K562 (cell line): ENCODE data around the gene CAMK2G. TPM values are rescaled to one million over a fixed set of nuclear protein-coding genes. Genes with fewer than 3 reads are reported as not detected.
A peak's percentile ranks its signal among the peaks of the same experiment; 100 is the strongest.

Experiments
- ADNP ChIP-seq: fragments of 200-800 bp; sonication (Bioruptor generic); IDR thresholded peaks from 2 replicates; pipeline ENCODE4 v1.6.1; 2016; ENCODE audit warnings: missing genetic modification characterization, missing compliant biosample characterization
- ARID1B ChIP-seq: fragments of 450-650 bp; IDR thresholded peaks from 2 replicates; pipeline ENCODE4 v1.6.1; 2016; ENCODE audit warnings: antibody characterized with exemption, mild to moderate bottlenecking, inconsistent platforms
- ATF3 ChIP-seq, 2 experiments: fragments of 450-650 bp in 1 of 2; sonication (generic) in 1 of 2; formaldehyde crosslinking in 1 of 2; IDR thresholded peaks in 1 of 2; conservative IDR thresholded peaks in 1 of 2; 2 replicates each; pipeline versions ENCODE4 v1.6.1 to v1.8.1; 2016 to 2023; ENCODE audit warnings: mild to moderate bottlenecking in 2 of 2, moderate library complexity in 2 of 2, inconsistent platforms in 1 of 2, missing genetic modification reagents in 1 of 2
- CBFA2T2 ChIP-seq: fragments of 450-650 bp; conservative IDR thresholded peaks from 2 replicates; pipeline ENCODE4 v1.6.1; 2017; ENCODE audit warnings: mild to moderate bottlenecking
- CHCHD3 ChIP-seq: fragments of 250-450 bp; sonication (Bioruptor Pico); IDR thresholded peaks from 2 replicates; pipeline ENCODE4 v2.1.2; 2022; ENCODE audit warnings: mild to moderate bottlenecking
- DMBX1 ChIP-seq: fragments of 250-450 bp; sonication (Bioruptor Pico); IDR thresholded peaks from 2 replicates; pipeline ENCODE4 v1.8.0; 2022; ENCODE audit warnings: inconsistent platforms, mild to moderate bottlenecking, moderate library complexity, borderline replicate concordance
- DPF2 ChIP-seq: fragments of 450-650 bp; IDR thresholded peaks from 2 replicates; pipeline ENCODE4 v1.6.1; 2016
- ETV5 ChIP-seq: sonication (generic); formaldehyde crosslinking; IDR thresholded peaks from 2 replicates; pipeline ENCODE4 v1.4.0; 2020; ENCODE audit warnings: low read depth, mild to moderate bottlenecking, missing genetic modification reagents
- FOSL1 ChIP-seq: fragments of 200-800 bp; sonication (Bioruptor generic); conservative IDR thresholded peaks from 2 replicates; pipeline ENCODE4 v1.6.1; 2016; ENCODE audit warnings: missing genetic modification characterization, missing compliant biosample characterization
- HMBOX1 ChIP-seq: sonication (generic); IDR thresholded peaks from 2 replicates; pipeline ENCODE4 v1.6.1; 2016
- JUN ChIP-seq, 2 experiments: sonication (generic) in 1 of 2; formaldehyde crosslinking in 1 of 2; IDR thresholded peaks; 2 replicates each; pipeline versions ENCODE4 v1.6.1 to v1.8.0; 2012 to 2022; ENCODE audit warnings: borderline replicate concordance in 2 of 2, mild to moderate bottlenecking in 2 of 2, improper control_type of control experiment in 1 of 2, low read depth in 1 of 2, low read length in 1 of 2, missing genetic modification reagents in 1 of 2
- KAT7 ChIP-seq: sonication (generic); formaldehyde crosslinking; IDR thresholded peaks from 2 replicates; pipeline ENCODE4 v1.8.0; 2022; ENCODE audit warnings: missing genetic modification reagents, mild to moderate bottlenecking, borderline replicate concordance
- NR2C1 ChIP-seq, 2 experiments: fragments of 450-650 bp; IDR thresholded peaks; 2 replicates each; pipeline ENCODE4 v1.6.1; 2017; ENCODE audit warnings: mild to moderate bottlenecking in 2 of 2, antibody characterized with exemption in 1 of 2, inconsistent platforms in 1 of 2, missing compliant biosample characterization in 1 of 2, missing genetic modification characterization in 1 of 2
- NR2F6 ChIP-seq: fragments of 450-650 bp; formaldehyde crosslinking; IDR thresholded peaks from 2 replicates; pipeline ENCODE4 v1.4.0; 2020; ENCODE audit warnings: mild to moderate bottlenecking
- RBM15 ChIP-seq: fragments of 200-400 bp; formaldehyde crosslinking; IDR thresholded peaks from 2 replicates; pipeline ENCODE4 v1.6.1; 2018; ENCODE audit warnings: mild to moderate bottlenecking, low read length, moderate library complexity; ENCODE audit not compliant: insufficient read depth
- SOX6 ChIP-seq: fragments of 450-650 bp; IDR thresholded peaks from 2 replicates; pipeline ENCODE4 v1.6.1; 2014; ENCODE audit warnings: mild to moderate bottlenecking
- UBTF ChIP-seq, 2 experiments: IDR thresholded peaks; 2 replicates each; pipeline ENCODE4 v1.6.1; 2012; ENCODE audit warnings: improper control_type of control experiment in 2 of 2, low read depth in 2 of 2, low read length in 2 of 2, borderline replicate concordance in 1 of 2
- ZNF146 ChIP-seq: IDR thresholded peaks from one replicate; pipeline ENCODE4 v1.6.1; 2018; ENCODE audit warnings: missing compliant biosample characterization; ENCODE audit not compliant: unreplicated experiment
- ZNF780A ChIP-seq: fragments of 250-450 bp; sonication (Bioruptor Pico); IDR thresholded peaks from 2 replicates; pipeline ENCODE4 v1.5.0; 2021; ENCODE audit warnings: mild to moderate bottlenecking
- polyA plus RNA-seq, 8 experiments: library from polyadenylated mRNA; depleted of rRNA in 4 of 8; stranded (reverse) in 5 of 8; unstranded in 3 of 8; fragments of >200 nt; fragmentation: Nextera tagmentation in 2 of 8; fragmentation: Illumina TruSeq in 1 of 8; extraction: Ambion mirVana in 2 of 8; extraction: Trizol in 1 of 8; gene quantifications; 2 replicates each; pipeline versions ENCODE4 v1.2.1 to v1.2.3, GENCODE V29; 2011 to 2014; ENCODE audit warnings: inconsistent platforms in 1 of 8, missing spikeins in 1 of 8
- total RNA-seq, 7 experiments: library from RNA; depleted of rRNA in 6 of 7; stranded (reverse); fragments of >200 nt in 6 of 7; fragmentation: Illumina TruSeq in 2 of 7; extraction: Trizol in 2 of 7; gene quantifications; 2 replicates each; pipeline versions ENCODE4 v1.2.1 to v1.2.3, GENCODE V29; 2011 to 2021; ENCODE audit warnings: low replicate concordance in 1 of 7

The CAMK2G gene
- total and polyA plus RNA-seq, 9 of the 15 experiments (the other 6 are each of a cell fraction or from before 2014, with no cell fraction given), result 9.0 to 37.9 (median 32.6) TPM

- TF ChIP-seq ARID1B (peak; percentile 53), CBFA2T2 (peak; percentile 18; the same call in 1 of the 2 replicates), UBTF (IDR thresholded peaks at IDR 0.05; ENCODE audit: borderline replicate concordance in 1 of 2, low read depth in 2 of 2, low read length in 2 of 2) (0 out of 4 replicates have a peak, but pooled peaks of 1 of the 2 experiments have one; percentile 37), DMBX1 (CRISPR knock-in tag) (peak; percentile 23; the same call in 1 of the 2 replicates), ATF3 (IDR thresholded peaks at IDR 0.05) (0 out of 2 replicates have a peak, but pooled peaks have one; percentile 25), ATF3 (CRISPR knock-in tag; conservative IDR thresholded peaks at IDR 0.05) (no peak), ZNF780A (CRISPR knock-in tag) (no peak), FOSL1 (tag) (peak; percentile 80), CHCHD3 (no peak), ADNP (0 out of 2 replicates have a peak, but pooled peaks have one; percentile 43), KAT7 (CRISPR knock-in tag) (no peak), HMBOX1 (peak; percentile 75; the same call in 1 of the 2 replicates), ETV5 (CRISPR knock-in tag) (no peak), SOX6 (peak; percentile 49; the same call in 1 of the 2 replicates), ZNF146 (CRISPR knock-in tag) (no peak), RBM15 (no peak), DPF2 (0 out of 2 replicates have a peak, but pooled peaks have one; percentile 23), NR2C1 (IDR thresholded peaks at IDR 0.05) (no peak), NR2C1 (tag; IDR thresholded peaks at IDR 0.05) (no peak), JUN (IDR thresholded peaks at IDR 0.05; ENCODE audit: borderline replicate concordance, low read depth, low read length) (0 out of 2 replicates have a peak, but pooled peaks have one; percentile 20), JUN (CRISPR knock-in tag; IDR thresholded peaks at IDR 0.05; ENCODE audit: borderline replicate concordance) (no peak), NR2F6 (CRISPR knock-in tag) (no peak)
Measured at GRCh38 chr10:73894245-73894971, 20.1 kb upstream of the CAMK2G start (continued).
